Smooth muscle cell of the brain vasculature (primary cell): ENCODE results near the gene CD180.

Experiments
- DNase-seq: peaks from one replicate; pipeline ENCODE4 v3.0.0-alpha.2; 2012; ENCODE audit warnings: low read depth, low spot score

CD180 gene

DNA sequence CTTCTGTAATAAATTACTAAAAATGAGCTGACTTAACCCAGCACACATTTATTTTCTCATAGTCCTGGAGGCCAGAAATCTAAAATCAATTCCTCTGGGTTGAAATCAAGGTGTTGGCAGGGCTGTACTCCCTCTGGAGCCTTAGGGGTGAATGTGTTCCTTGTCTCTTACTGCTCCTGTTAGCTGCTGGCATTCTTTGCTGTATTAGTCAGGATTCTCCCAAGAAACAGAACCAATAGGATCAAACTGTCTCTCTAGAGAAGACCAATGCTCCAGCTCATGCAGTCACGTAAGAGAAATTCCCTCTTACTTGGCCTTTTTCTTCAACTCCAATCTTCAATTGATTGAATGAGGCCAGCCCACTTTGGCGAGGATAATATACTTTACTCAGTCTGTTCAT is 15.3 kb upstream of the CD180 start:
- no peak for DNase-seq

DNA sequence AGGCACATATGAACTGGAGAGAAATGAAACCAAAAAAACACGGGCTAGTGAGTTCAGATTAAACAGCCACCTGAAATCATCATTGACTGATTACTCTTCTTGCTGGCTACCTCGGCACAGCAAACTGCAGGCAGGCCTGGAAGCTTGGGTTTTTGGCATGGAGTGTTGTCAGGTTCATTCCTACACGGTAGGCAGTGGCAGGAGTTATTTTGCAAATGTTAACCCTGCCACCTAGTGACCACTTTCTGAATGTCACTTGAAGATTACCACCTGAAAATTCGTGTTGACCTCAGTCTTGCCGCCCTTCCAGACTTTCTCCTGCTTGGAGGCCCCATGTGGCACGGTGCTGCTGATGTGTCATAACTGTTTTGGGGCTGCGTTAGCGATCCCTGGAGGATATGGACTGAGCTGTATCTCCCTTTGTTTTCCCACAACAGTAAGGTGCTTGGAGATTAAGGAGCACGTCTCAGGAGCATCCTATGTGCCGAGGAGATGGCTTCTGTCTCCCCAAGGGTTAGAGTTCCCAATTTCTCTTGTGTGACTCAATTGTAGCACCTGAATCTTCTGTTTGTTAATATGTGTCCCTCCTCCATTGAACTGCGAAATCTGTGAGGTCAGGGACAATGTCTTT is 12.7 kb upstream of the CD180 start:
- DNase-seq, result peak; percentile 62

DNA sequence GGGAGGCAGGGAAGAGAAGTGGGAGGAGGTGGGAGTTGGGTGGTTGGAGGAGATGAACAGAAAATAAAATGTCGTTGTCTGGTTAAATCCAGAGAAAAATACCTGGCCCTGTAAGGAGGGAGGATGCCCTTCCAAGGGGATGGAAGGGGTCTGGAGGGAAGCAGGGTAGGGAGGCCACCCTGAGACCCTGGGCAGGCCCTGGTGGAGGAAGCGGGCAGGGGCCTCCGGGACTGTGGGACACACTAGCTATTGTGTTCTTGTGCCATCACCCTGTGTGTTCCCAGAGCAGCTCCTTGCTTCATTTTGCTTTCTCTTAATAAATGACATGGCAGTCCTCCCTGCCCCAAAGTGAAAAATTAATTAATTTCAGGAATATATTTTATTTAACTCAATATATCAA is 11.8 kb upstream of the CD180 start:
- DNase-seq, result no peak

DNA sequence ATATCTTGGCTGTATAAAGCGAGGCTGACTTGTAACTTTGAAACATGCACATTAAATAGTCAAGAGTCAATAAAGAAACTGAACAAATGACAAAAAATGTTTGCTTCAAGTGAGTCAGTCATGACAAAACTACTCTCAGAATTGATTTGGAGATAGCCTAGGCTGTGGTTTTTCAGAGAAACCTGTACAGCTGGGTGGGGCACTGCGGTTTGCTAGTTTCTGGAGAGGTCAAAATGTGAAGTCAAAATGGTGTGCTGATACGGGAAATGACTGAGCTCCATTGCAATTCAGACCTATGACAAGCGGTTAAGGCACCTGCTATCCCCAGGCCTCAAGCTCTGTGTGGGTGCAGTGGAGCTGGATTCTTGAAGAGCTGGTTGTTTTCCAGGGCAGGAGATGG is 10.3 kb upstream of the CD180 start:
- DNase-seq, result no peak

DNA sequence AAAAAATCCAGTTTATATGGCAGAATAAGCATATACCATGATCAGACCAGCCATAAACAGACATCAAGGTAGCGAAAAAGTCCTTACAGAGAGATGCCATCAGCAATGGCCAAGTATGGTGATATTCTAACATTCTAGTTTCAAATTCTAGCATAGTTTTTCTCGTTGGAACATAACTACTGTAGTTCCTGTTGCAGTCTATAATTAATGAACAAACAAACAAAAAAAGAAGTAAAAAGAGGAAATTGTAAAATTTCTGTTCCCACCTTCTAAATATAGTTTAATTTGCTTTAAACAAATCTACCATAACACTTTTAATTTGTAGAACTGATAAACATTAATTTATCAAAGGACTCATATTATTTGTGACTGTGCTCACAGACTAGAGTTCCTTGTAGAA is 9.9 kb upstream of the CD180 start:
- no peak for DNase-seq

DNA sequence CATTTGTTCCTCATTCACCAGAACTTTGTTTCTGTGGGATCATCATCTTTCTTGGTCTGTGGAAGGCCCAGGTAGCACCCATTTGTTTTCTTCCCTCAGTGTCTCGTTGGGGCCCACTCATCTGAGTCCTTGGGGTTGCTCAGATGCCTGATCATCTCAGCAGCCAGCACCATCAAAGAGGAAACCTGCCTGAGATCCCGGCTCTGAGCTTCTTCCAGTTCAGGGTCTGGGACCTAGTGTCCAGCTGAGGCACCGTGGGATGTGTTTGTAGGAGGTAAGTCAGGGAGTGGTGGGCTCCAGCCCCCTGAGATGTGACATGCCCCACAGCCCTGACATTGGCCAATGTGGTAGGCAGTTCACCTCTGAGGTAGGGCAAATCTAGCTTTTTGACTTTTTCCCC is 9.4 kb upstream of the CD180 start:
- DNase-seq, result no peak

DNA sequence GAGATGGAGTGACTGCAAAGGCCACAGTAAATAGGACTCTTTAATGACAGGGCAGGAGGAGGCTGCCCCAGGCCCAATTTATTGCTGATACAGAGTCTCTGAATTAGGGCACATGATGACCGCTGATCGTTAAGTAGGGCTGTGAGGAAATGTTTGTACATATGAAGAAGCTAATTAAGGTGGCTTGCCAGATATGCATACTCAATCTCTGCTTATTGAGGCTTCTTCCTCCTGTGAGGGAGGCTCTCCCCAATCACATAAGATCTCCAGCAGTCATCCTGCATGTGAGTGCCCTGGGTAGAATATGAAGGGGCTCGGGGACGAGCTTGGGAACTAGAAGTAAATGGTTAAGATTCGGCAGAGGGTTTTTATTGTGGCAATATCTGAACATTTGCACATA is 8.2 kb upstream of the CD180 start:
- DNase-seq, result no peak

DNA sequence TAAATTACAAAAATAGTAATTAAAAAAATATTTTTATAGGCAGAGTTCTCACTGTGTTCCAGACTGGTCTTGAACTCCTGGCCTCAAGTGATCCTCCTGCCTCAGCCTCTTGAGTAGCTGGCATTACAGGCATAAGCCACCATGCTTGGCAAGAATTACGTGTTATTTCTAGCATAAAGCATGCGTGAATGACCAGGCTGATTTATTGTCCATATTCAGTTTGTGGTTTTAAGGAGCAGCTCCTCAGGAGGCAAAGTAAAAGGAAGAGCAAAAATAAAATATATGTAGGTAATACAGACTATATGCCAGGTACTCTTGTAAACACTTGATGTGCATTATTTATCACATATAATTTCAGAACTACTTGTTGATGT is 7.1 kb upstream of the CD180 start:
- DNase-seq, result no peak

DNA sequence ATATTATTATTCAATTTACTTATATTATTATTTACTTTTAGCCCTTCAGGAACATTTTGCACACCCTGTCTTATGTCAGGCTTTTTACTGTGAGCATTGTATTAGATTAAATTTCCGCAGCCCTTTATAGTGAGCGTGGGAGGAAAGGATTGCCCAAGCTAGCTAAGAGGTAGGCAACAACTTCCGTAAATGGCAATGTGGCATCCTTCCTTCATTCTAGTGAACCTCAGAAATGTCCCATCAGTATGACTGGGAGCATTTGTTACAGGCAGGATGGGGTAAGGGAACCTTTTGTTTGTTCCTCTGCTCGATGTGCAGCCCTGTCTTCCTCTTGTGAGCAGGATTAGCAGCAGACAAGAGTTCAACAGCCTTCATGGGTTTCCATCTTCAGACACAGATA is 6.2 kb upstream of the CD180 start:
- DNase-seq, result no peak

DNA sequence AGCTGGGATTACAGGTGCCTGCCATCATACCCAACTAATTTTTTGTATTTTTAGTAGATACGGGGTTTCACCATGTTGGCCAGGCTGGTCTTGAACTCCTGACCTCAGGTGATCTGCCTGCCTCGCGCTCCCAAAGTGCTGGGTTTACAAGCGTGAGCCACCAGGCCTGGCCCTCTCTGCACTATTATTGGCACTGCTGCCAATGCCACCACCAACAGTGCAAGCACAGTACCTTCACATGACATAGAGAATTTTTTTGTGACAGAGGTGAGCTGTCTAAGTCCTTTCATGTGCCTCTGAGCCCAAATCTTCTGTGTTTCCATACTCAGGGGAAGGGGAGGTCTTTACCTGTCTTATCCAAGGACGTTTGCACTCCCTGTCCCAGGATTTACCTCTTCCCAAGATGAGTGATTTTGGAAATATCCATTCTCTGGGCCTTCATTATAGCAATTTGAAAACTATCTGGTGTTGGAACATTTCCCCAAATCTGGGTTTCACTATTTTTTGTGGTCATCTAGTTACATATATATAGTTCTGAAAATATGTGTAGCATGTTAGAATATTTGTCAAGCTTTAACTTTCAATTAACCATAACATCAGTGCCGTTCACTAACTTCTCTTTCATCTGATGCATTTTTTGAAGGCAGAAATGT is 5.4 kb upstream of the CD180 start:
- no peak for DNase-seq

DNA sequence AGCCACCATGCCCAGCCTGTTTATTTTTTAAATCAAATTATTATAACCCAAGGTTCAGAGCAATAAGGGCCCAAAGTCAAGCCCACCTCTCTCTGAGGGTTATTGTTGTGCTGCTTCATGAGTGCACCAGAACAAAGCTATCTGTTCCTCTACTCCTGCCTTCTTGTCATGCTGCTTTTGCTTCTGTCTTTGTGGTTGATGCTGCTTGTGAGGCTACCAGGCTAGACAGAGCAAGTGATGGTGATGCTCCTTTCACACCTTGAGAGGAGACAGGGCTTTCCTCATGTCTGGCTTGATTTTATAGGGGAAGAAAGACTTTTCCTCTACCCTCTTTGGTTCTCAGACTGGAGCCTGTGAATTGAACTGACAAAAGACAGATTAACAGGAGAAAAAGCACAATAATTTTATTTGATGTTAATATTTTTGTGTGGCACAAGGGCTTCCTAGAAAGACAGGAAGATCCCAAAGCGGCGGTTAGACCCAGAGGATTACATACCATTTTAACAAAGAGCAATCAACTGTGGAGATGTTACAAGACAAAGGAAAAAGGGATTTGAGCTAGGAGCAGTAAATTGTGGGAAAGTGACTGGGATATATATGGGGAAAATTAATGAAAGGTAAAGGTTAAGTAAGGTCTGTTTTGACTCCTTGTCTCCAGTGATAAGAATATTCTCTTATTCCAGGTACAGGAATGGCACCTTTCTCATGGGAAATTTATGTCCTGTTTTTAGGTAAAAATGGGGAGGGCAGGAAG is 4.4 kb upstream of the CD180 start:
- DNase-seq, result no peak

DNA sequence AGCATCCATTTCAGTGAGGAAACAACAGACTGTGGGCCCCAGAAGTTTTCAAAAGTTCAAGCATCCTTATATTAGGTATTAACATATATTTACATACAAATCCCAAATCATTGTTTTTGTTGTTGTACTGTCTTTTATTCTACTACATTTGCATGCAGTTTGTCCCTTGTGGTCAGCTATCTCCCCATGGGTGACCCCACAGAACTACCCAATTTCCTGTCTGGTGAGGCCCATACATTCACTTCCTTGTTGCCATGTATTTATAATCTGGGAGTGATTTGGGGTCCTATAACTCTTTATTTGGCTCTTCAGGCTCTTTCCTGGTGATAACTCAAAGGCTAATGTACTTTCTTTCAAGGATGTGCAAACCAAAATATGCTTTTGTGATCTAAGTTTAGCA is 3.3 kb upstream of the CD180 start:
- no peak for DNase-seq

DNA sequence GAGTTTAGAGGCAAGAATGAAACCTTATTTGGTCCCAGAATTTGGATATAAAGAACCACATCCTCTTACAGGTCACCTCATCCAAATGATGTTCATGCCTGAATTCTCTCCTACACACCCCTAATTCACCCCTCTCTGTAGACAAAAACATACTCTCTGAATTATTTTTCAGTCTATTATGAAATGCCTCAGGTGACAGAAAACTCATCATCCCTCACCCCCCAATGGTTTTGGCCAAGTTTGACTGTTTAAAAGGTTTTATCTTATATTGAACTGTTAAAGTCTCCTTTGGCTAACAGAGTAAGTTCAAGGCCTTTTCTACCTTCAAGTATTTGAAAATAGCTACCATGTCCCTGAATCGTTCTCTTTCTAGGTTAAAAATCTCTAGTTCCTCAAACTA is 2.3 kb upstream of the CD180 start:
- no peak for DNase-seq

DNA sequence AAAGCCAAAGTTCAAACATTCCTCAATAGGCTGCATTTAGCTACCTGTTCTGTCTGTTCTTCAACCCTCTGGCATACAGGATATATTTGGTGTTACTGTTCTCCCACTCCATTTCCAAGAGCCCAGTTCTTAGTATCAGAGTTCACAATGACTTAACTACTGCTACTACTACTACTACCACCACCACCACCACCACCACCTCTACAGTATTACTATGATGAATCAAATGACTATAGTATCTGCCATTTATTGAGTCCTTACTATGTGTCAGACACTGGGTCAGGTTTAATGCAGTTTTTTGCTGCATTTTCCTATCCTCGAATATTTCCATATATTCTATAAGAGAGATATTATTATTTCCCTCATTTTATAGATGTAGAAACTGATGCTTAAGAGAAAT is 937 bp upstream of the CD180 start:
- no peak for DNase-seq

DNA sequence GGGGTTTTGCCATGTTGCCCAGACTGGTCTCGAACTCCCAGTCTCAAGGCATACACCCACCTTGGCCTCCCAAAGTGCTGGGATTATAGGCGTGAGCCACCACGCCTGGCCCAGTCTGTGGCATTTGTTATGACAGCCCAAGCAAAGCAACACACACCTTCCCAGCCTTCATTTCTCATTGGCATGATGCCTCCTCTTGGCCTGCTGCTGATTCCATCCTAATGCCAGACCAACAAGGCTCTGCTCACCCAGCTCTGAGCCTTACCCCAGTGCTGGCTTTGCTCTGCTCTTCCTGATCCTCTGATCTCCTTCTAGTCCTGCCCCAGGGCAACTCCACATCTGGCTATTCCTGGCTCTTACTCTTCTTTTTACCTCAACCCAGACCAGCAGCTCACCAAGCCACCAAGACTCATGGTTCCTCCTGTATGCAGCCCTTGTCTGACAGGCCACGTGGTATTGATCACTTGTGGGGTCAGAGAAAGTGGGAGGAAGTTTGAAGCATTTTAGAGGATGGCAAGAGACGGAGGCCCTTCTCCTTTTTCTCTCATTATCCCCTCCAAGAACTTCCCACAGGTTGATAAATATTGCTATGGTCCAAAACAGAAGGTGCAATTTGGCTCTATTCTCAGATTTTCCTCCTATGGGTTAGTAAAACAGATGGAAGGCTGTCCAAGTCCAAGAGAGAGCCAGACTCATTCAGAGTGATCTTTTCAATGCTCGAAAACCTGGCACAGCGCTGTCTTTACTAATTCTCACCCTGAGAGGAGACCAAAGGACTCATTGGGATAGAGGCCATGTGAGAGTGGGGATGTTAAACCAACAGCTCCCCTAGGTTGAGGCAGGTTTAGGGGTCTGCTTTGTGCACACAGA is 958 bp downstream of the CD180 start:
- DNase-seq, result no peak

DNA sequence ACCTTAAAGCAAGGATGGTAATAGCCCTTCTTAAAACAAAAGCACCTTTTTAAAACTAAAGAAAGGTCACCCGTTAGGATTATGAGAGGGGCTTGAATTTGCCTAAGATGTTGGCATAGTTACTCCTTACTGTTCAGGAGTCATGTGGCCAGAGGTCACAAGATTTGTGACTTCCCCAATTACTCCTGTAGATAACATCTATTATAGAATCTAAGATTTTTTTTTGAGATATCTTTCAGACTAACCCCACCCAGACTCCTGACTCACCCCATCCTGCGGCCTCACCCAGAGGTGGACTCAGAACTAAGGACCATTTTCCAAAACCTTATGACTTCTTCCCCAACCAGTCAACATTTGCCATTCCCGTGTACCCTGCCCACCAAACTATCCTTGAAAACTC is 2.4 kb downstream of the CD180 start:
- DNase-seq, result no peak

DNA sequence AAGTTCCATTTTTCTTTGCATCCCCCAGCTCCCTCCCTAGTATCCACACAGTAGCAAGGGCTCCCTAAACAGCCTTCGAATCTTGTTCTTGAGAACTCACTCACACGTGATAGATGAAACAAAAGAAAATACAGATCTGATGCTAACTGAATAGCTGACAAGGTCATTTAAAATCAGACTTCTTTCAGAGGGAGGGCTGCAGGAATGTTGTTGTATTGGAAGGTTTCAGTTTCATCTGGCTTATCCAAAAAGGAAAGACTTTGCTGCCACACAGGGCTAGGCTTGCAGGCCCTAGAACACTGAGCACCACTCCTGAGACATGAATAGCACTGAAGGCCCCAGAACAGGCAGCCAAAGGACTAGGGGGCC is 3.2 kb downstream of the CD180 start:
- no peak for DNase-seq

DNA sequence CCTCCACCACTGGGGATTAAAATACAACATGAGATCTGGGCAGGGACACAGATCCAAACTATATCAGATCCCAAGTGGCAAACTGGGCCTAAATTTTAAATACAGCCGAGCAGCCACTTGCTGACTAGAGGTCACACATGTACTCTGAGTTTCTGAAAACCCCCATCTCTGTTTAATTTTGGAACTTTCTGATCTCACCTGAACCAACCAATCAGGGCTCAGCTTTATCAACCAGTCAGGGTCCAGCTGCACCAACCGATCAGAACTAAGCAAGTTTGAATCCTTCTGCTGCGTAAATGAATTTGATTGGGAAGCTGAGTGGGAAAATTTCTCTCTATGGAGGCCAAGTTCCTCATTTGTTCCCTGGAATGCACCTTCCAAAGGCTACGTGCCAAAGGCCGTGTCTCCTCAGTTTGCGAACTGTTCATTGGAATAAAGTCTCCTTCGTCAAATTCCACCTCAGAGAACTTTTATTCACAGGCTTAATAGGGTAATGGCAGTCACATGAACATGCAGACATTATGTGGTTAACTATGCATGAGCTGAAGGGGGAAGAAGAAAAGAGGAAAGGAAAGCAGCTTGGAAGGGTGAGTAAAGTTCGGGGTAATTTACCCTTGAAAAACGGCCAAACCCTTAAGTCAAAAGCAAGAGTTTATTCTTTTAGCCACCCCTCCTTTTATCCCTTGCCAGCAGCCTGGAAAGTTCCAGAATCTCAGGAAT is 3.7 kb downstream of the CD180 start:
- no peak for DNase-seq

DNA sequence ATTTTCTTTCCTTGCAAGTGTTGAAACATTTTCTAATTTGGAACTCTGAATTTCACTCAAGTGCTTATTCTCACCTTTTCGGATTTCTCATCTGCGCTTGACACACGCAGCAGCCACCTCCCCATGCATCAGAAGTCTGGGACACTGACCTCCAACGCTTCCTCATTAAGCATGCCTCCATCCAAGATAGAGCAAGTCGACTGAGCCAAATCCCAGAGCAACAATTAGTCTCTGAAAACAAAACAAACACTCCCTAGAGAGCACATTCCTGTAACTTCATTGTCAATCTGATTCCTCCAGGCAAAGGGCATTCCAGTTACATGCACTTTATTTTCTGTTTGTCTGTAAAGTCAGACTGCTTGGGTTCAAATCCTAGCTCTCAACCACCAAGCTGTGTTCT is 5.7 kb downstream of the CD180 start:
- DNase-seq, result no peak

DNA sequence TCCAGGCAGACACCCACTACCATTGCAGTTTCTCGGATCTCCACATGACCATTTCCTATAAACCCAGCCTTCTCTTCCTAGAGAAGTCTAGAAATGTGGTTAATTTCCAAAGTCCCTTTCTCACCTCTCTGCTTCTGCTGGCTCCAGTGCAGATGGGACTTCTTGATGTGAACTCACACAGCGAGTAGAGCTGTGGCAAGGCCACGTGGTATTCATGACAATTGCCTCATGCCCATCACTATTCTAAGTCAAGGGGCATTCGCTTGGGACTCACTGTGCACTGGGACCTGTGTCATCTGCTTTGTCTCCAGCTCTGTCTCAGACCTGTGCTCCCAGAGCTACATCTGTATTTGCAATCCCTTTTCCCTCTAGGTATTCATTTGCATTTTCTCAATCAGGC is 6.2 kb downstream of the CD180 start:
- DNase-seq, result no peak

DNA sequence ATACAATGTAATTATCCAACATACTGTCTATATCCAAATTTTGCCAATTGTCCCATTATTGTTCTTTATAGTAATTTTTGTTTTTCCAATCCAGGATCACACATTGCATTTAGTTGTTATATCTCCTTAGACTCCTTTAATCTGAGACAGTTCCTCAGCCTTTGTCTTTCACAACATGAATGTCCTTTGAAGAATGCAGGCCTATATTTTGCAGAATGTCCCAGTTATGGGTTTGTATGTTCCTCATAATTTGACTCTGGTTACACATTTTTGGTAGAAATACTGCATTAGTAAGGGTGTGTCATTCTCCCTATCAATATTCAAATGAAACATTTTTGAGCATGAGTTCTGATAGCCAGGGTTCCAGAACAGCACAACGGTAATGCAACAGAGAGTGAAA is 6.7 kb downstream of the CD180 start:
- no peak for DNase-seq

DNA sequence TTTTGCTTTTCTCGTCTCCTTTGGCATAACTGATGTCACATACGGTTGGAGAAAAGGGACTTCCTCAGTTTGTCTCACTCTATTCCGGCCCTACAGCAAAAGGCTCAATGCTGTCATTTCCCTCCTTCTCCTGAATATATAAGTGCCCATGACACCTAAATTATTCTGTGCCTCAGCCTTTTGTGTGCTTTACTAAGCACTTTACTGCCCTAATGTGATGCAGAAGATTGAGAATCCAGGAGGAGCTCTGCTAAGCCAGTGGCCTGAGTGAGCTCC is 7.6 kb downstream of the CD180 start:
- DNase-seq, result no peak
